Nephron (organoid): ENCODE measurements around the gene GNLY.
A peak's percentile ranks its signal among the peaks of the same experiment; 100 is the strongest.

Experiments
- H3K27ac Mint-ChIP-seq, 3 experiments: 2 replicates each; pipeline ENCODE4 v1.8.0; 2020; ENCODE audit warnings: mixed read lengths in 3 of 3, mild to moderate bottlenecking in 2 of 3, moderate library complexity in 1 of 3
- H3K27me3 Mint-ChIP-seq: 2 replicates; pipeline ENCODE4 v1.8.0; 2021; ENCODE audit warnings: low read depth, mild to moderate bottlenecking, moderate library complexity, mixed read lengths
- H3K36me3 Mint-ChIP-seq: 2 replicates; pipeline ENCODE4 v1.8.0; 2020; ENCODE audit warnings: low read depth, mixed read lengths
- H3K4me1 Mint-ChIP-seq: 2 replicates; pipeline ENCODE4 v1.8.0; 2020; ENCODE audit warnings: mixed read lengths
- H3K4me3 Mint-ChIP-seq, 3 experiments: 2 replicates each; pipeline ENCODE4 v1.8.0; 2020; ENCODE audit warnings: mild to moderate bottlenecking in 3 of 3, mixed read lengths in 3 of 3, moderate library complexity in 2 of 3
- H3K9me3 Mint-ChIP-seq: 2 replicates; pipeline ENCODE4 v1.8.0; 2020; ENCODE audit warnings: mixed read lengths
- CTCF ChIP-seq, 3 experiments: fragments of 200-600 bp; sonication (generic); IDR thresholded peaks; one replicate each; pipeline ENCODE4 v1.5.0; 2021; ENCODE audit warnings: antibody characterized with exemption in 3 of 3; ENCODE audit not compliant: unreplicated experiment in 3 of 3

Gene GNLY

GRCh38 chr2:85705680-85706039 lies 11.5 kb downstream of the GNLY start:
- peaks cover 5% of the 10 kb centered on the region for H3K4me1 Mint-ChIP-seq

GRCh38 chr2:85706063-85706462 lies 11.9 kb downstream of the GNLY start:
- Mint-ChIP-seq H3K27me3 (peaks cover 29% of the 10 kb centered on the region), H3K4me1 (peaks cover 5% of the 10 kb centered on the region), H3K4me3 (no peak overlapping the region), H3K9me3 (no peaks in the 10 kb centered on the region), H3K36me3 (no peaks in the 10 kb centered on the region), H3K27ac (no peak overlapping the region)
- no peak for TF ChIP-seq CTCF (IDR thresholded peaks at IDR 0.05; ENCODE audit: unreplicated experiment in 3 of 3)

More at GRCh38 chr2:85705680-85706039, 11.5 kb downstream of the GNLY start:
- no peaks in the 10 kb centered on the region for H3K9me3 Mint-ChIP-seq
- peaks cover 29% of the 10 kb centered on the region for H3K27me3 Mint-ChIP-seq
- H3K27ac Mint-ChIP-seq = no peak overlapping the region
- no peaks in the 10 kb centered on the region for H3K36me3 Mint-ChIP-seq
- no peak for TF ChIP-seq CTCF (IDR thresholded peaks at IDR 0.05; ENCODE audit: unreplicated experiment in 3 of 3)
- no peak overlapping the region for H3K4me3 Mint-ChIP-seq

GRCh38 chr2:85706599-85707296 lies 12.6 kb downstream of the GNLY start:
- Mint-ChIP-seq H3K36me3 (no peaks in the 10 kb centered on the region), H3K9me3 (no peaks in the 10 kb centered on the region), H3K4me1 (peaks cover 5% of the 10 kb centered on the region), H3K27ac (no peak overlapping the region), H3K27me3 (peaks cover 34% of the 10 kb centered on the region), H3K4me3 (no peak overlapping the region)
- no peak for TF ChIP-seq CTCF (IDR thresholded peaks at IDR 0.05; ENCODE audit: unreplicated experiment in 3 of 3)

GRCh38 chr2:85707304-85707703 lies 13.1 kb downstream of the GNLY start:
- Mint-ChIP-seq H3K4me1 (peaks cover 5% of the 10 kb centered on the region), H3K27me3 (peaks cover 35% of the 10 kb centered on the region), H3K9me3 (no peaks in the 10 kb centered on the region), H3K27ac (no peak overlapping the region), H3K36me3 (no peaks in the 10 kb centered on the region), H3K4me3 (no peak overlapping the region)
- peak; percentile 86 to 90 (median 88) for TF ChIP-seq CTCF (IDR thresholded peaks at IDR 0.05; ENCODE audit: unreplicated experiment in 3 of 3)

GRCh38 chr2:85708641-85709040 lies 14.5 kb downstream of the GNLY start:
- H3K36me3 Mint-ChIP-seq = no peaks in the 10 kb centered on the region
- no peak overlapping the region for H3K4me3 Mint-ChIP-seq
- TF ChIP-seq CTCF (IDR thresholded peaks at IDR 0.05; ENCODE audit: unreplicated experiment in 3 of 3) = no peak
- H3K4me1 Mint-ChIP-seq = peaks cover 5% of the 10 kb centered on the region
- peaks cover 41% of the 10 kb centered on the region for H3K27me3 Mint-ChIP-seq
- no peak overlapping the region for H3K27ac Mint-ChIP-seq
- H3K9me3 Mint-ChIP-seq = no peaks in the 10 kb centered on the region

- Mint-ChIP-seq H3K27me3 (peaks cover 35% of the 10 kb centered on the region), H3K27ac (peak overlapping the region in 1 of 3 experiments; percentile 31), H3K4me1 (peaks cover 5% of the 10 kb centered on the region), H3K9me3 (no peaks in the 10 kb centered on the region), H3K4me3 (no peak overlapping the region), H3K36me3 (no peaks in the 10 kb centered on the region)
- no peak for TF ChIP-seq CTCF (IDR thresholded peaks at IDR 0.05; ENCODE audit: unreplicated experiment in 3 of 3)
Observed at GRCh38 chr2:85709401-85709811, 15.2 kb downstream of the GNLY start.
